Activated naive CD8-positive, alpha-beta T cell treated with anti-CD3 and anti-CD28 coated beads for 36 hours (primary cell): ENCODE data around the gene FKBP6. TPM values are rescaled to one million over a fixed set of nuclear protein-coding genes. Genes with fewer than 3 reads are reported as not detected.
"Not testable (repeated sequence)": the region's sequence is repeated elsewhere in the genome, so short reads cannot be mapped to it uniquely, and the experiment has no call there.

Experiments used
- DNase-seq: peaks from one replicate; pipeline ENCODE4 v3.0.0; 2021
- H3K27ac Mint-ChIP-seq: one replicate; pipeline ENCODE4 v1.8.0; 2022; ENCODE audit warnings: mild to moderate bottlenecking, moderate library complexity, mixed read lengths
- H3K27me3 Mint-ChIP-seq: one replicate; pipeline ENCODE4 v1.8.0; 2022; ENCODE audit warnings: mild to moderate bottlenecking, mixed read lengths
- H3K36me3 Mint-ChIP-seq: one replicate; pipeline ENCODE4 v1.8.0; 2021; ENCODE audit warnings: mild to moderate bottlenecking, mixed read lengths
- H3K4me1 Mint-ChIP-seq: one replicate; pipeline ENCODE4 v1.8.0; 2021; ENCODE audit warnings: mixed read lengths
- H3K4me3 Mint-ChIP-seq: one replicate; pipeline ENCODE4 v1.8.0; 2022; ENCODE audit warnings: mild to moderate bottlenecking, moderate library complexity, mixed read lengths
- H3K9me3 Mint-ChIP-seq: one replicate; pipeline ENCODE4 v1.8.0; 2022; ENCODE audit warnings: mixed read lengths
- total RNA-seq, 2 experiments: library from RNA; stranded (reverse); gene quantifications; one replicate each; pipeline ENCODE4 v1.2.3, GENCODE V29; 2021

The FKBP6 gene, protein sequence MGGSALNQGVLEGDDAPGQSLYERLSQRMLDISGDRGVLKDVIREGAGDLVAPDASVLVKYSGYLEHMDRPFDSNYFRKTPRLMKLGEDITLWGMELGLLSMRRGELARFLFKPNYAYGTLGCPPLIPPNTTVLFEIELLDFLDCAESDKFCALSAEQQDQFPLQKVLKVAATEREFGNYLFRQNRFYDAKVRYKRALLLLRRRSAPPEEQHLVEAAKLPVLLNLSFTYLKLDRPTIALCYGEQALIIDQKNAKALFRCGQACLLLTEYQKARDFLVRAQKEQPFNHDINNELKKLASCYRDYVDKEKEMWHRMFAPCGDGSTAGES
- total RNA-seq, result not detected

GRCh38 chr7:73327922-73328321, at the start of gene FKBP6, which contains the start of gene TRIM50:
Gene FKBP6, plus strand, starts transcription at chr7:73328161. Its CDS starts 268 bp downstream, at chr7:73328429.
Gene TRIM50, minus strand, starts transcription at chr7:73328082. Its CDS starts 3,295 bp downstream, at chr7:73324787.
- H3K9me3 Mint-ChIP-seq, DNase-seq, H3K4me1 Mint-ChIP-seq, H3K36me3 Mint-ChIP-seq, H3K27ac Mint-ChIP-seq, H3K27me3 Mint-ChIP-seq, H3K4me3 Mint-ChIP-seq: not testable (repeated sequence)

- not testable (repeated sequence) for H3K4me1 Mint-ChIP-seq, H3K36me3 Mint-ChIP-seq, H3K4me3 Mint-ChIP-seq, H3K27me3 Mint-ChIP-seq, H3K27ac Mint-ChIP-seq, H3K9me3 Mint-ChIP-seq, DNase-seq
Measured at GRCh38 chr7:73297235-73297634, 30.7 kb upstream of the FKBP6 start.

GRCh38 chr7:73297706-73298105, 30.3 kb upstream of the FKBP6 start:
- H3K4me1 Mint-ChIP-seq, H3K36me3 Mint-ChIP-seq, H3K27ac Mint-ChIP-seq, H3K27me3 Mint-ChIP-seq, H3K9me3 Mint-ChIP-seq, DNase-seq, H3K4me3 Mint-ChIP-seq: not testable (repeated sequence)

GRCh38 chr7:73299812-73300211, 28.1 kb upstream of the FKBP6 start:
- H3K9me3 Mint-ChIP-seq, H3K27me3 Mint-ChIP-seq, H3K36me3 Mint-ChIP-seq, H3K27ac Mint-ChIP-seq, H3K4me3 Mint-ChIP-seq, H3K4me1 Mint-ChIP-seq, DNase-seq: not testable (repeated sequence)

- not testable (repeated sequence) for H3K9me3 Mint-ChIP-seq, H3K36me3 Mint-ChIP-seq, H3K4me3 Mint-ChIP-seq, H3K4me1 Mint-ChIP-seq, H3K27me3 Mint-ChIP-seq, DNase-seq, H3K27ac Mint-ChIP-seq
Measured at GRCh38 chr7:73301108-73301507, 26.9 kb upstream of the FKBP6 start.

DNA sequence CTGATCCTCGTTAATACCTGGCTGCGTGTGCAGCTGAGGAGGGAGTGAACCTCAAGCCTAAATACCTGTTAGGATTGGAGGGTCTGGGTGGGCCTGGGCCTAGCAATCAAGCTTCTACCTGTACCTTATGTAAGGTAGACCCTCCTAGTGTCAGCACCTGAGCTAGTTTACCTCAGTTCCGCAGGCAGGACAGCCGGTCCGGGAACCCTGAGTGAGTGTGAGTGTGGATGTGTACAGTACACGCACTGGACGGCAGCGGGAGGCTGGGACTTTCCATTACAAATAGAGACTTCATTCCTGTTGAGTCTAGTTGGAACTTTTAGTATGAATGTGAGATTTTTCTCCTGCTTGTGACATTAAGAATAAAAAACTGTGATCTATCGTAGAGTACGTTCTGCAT, 25.1 kb upstream of the FKBP6 start:
- H3K27ac Mint-ChIP-seq, H3K9me3 Mint-ChIP-seq, DNase-seq, H3K27me3 Mint-ChIP-seq, H3K4me3 Mint-ChIP-seq: not testable (repeated sequence)
- peaks cover 18% of the 10 kb centered on the region for H3K36me3 Mint-ChIP-seq
- H3K4me1 Mint-ChIP-seq, result peaks cover 11% of the 10 kb centered on the region

DNA sequence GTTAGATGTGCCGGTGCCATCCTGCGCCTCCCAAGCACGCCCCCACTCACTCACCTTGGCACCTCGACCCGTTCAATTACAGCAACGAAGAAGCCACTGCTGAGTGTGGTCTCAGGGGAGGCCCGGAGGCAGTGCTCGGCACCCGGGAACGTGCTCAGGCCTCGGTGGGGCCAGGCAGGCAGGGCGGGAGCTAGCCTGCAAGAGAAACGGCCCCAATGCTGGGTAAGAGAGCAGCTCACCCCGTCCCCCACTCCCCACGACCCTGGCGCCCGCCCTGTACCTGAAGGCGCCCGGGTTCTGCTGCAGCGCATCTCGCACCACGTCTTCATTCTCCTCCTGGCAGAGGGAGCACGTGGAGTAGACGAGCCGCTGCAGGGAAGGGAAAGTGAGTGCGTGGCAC, 24.4 kb upstream of the FKBP6 start:
- H3K9me3 Mint-ChIP-seq, result no peaks in the 10 kb centered on the region
- no peak for DNase-seq
- H3K27me3 Mint-ChIP-seq, result no peaks in the 10 kb centered on the region
- H3K4me1 Mint-ChIP-seq, result peaks cover 12% of the 10 kb centered on the region
- H3K27ac Mint-ChIP-seq, result no peak overlapping the region
- H3K36me3 Mint-ChIP-seq, result peaks cover 24% of the 10 kb centered on the region
- no peak overlapping the region for H3K4me3 Mint-ChIP-seq

DNA sequence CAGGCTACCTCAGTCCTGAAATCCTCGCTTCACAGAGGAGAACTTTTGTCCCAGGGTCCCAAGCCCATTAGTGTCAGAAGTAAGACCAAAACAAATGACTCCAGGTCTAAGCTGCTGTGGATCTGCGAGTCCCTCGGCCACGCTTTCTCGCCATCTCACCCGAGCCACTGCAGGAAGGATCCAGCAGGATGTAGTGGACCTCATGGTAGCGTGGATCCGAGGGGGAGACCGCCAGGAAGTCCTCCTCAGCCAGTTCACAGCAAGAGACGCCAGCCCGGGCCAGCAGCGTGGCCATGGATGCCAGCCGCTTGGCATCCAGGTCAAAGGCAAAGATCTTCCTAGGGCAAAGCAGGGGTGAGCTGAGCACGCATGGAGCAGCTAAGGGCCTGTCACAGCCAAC, 23.9 kb upstream of the FKBP6 start:
- DNase-seq, result no peak
- Mint-ChIP-seq H3K9me3 (peaks cover 1% of the 10 kb centered on the region), H3K27me3 (no peaks in the 10 kb centered on the region), H3K4me3 (no peak overlapping the region), H3K36me3 (peaks cover 25% of the 10 kb centered on the region), H3K27ac (no peak overlapping the region), H3K4me1 (peaks cover 13% of the 10 kb centered on the region)

DNA sequence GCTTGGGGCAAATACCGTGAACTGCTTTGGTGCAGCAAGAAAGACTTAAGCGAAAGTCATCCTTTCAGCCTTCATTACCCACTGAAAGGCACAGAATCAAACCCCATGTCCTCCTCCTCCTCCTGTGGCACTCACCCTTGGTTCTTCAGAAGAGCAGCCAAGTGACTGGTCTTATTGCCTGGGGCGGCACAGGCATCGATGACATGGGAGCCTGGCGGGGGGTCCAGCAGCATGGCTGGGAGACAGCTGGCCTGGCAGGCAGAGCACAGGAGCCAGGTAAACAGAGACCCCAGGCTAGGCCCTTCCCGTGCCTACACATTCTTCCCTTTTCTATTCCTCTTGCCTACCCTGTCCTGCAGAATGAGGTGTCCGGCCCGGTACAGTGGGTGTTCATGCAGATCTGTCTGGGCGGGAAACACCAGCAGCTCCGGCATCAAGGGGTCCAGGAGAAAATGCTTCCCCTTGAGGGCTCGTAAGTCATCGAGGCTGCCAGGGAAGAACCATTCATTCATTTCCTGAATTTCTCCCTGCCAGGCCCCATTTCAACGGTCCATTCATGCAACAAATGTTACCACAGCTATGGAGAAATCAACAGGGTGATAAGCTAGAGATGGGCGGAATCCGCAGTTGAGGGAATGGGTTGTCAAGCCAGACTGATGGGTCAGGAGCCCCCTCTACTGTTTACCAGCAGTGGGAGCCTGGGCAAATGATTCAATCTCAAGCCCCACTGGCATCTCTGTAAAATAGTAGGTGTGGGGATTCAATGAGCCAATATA, 23.2 kb upstream of the FKBP6 start:
- peaks cover 26% of the 10 kb centered on the region for H3K36me3 Mint-ChIP-seq
- DNase-seq, H3K4me3 Mint-ChIP-seq, H3K27me3 Mint-ChIP-seq, H3K9me3 Mint-ChIP-seq, H3K27ac Mint-ChIP-seq: not testable (repeated sequence)
- peaks cover 17% of the 10 kb centered on the region for H3K4me1 Mint-ChIP-seq

DNA sequence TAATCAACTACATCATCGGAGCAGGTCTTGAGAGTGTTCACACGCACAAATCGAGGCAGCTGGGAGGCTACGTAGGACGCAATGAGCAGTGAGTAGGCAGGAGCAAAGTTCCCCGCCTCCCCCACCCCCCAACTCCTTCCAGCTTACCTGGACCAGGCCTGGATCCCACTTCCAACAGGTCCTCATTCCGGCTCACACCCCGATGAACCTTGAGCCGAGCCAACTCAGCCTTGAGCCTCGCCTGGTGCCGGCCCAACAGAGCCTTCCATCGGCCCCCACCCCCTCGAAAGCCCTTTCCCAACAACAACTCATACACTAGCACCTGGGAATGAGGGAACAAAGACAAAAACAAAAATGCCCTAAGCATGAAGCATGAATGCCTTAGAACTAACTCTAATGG, 20.5 kb upstream of the FKBP6 start:
- H3K4me1 Mint-ChIP-seq, result peaks cover 17% of the 10 kb centered on the region
- peak overlapping the region; percentile 99 for H3K4me3 Mint-ChIP-seq
- peaks cover 26% of the 10 kb centered on the region for H3K36me3 Mint-ChIP-seq
- peaks cover 1% of the 10 kb centered on the region for H3K9me3 Mint-ChIP-seq
- no peak for DNase-seq
- H3K27me3 Mint-ChIP-seq, result no peaks in the 10 kb centered on the region
- H3K27ac Mint-ChIP-seq, result peak overlapping the region; percentile 86

DNA sequence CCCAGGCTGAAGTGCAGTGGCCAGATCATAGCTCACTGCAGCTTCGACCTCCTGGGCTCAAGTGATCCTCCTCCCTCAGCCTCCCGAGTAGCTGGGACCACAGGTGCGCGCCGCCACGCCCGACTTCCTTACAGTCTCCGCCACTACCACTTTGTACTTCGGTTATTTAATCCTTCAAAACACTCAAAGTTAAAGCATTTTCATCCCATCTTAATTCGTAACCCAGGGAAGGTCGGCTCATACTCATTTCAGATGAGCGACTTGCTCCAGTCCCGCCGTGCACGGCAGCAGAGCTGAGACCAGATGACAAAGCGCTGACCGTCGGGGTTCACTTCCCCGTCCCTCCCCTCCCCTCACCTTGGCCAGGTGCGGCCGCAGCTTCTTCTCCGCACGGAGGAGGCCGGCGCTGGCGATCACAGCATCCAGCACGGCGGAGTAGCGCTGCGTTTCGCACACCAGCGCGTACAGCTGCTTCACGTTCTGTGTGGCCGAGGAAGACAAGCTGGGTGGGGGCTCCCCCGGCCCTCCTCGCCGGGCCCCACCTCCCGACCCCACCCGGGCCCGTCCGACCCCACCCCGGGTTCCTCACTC, 19.8 kb upstream of the FKBP6 start:
- Mint-ChIP-seq H3K36me3 (peaks cover 26% of the 10 kb centered on the region), H3K27ac (peak overlapping the region; percentile 97), H3K4me1 (peaks cover 17% of the 10 kb centered on the region), H3K9me3 (peaks cover 1% of the 10 kb centered on the region), H3K27me3 (no peaks in the 10 kb centered on the region), H3K4me3 (peak overlapping the region; percentile 99)
- no peak for DNase-seq

- no peaks in the 10 kb centered on the region for H3K27me3 Mint-ChIP-seq
Measured at GRCh38 chr7:73308665-73309214, 19.2 kb upstream of the FKBP6 start, which contains the start of gene NSUN5. Gene NSUN5, minus strand, starts transcription at chr7:73308826. Its CDS starts 36 bp downstream, at chr7:73308790.

GRCh38 chr7:73311421-73311820, 16.5 kb upstream of the FKBP6 start:
- H3K4me3 Mint-ChIP-seq, DNase-seq, H3K27ac Mint-ChIP-seq, H3K27me3 Mint-ChIP-seq, H3K9me3 Mint-ChIP-seq: not testable (repeated sequence)
- H3K4me1 Mint-ChIP-seq, result peaks cover 17% of the 10 kb centered on the region
- H3K36me3 Mint-ChIP-seq, result peaks cover 20% of the 10 kb centered on the region

More at GRCh38 chr7:73308665-73309214, 19.2 kb upstream of the FKBP6 start, which contains the start of gene NSUN5:
- Mint-ChIP-seq H3K4me1 (peaks cover 17% of the 10 kb centered on the region), H3K9me3 (peaks cover 1% of the 10 kb centered on the region), H3K27ac (peak within 1 kb of the TSS; percentile 97), H3K36me3 (peaks cover 26% of the 10 kb centered on the region), H3K4me3 (peak within 1 kb of the TSS; percentile 99)
- DNase-seq, result peak; percentile 94

DNA sequence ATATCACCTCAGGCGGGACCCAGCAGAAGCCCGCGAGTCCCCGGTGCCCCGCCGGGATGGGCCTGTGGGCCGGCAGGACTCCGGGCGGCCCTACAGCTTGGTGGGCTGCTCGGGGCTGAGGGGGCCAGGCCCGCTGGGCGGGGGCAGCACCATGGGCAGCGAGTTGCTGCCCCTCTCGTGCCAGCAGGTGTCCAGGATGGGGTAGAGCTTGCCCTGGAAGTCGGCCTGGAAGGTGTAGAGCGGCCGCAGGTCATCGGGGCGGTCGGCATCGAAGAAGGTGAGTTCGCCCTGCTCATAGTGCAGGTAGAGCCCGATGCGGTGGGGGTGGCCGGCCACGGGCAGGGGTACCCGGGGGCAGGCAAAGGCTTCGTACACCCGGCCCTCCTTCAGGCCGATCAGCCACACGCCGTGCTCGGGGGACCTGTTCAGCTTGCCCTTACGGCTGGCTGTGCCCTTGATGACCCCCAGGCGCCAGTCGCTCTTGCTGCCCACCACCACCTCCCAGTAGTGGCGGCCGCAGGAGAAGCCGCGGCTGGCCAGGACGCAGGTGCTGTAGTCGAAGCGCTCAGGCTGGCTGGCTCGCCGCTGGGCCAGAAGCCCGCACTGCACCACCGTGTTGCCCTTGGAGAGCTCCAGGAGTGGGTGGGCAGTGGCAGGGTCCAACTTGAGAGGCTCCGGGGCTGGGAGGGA, 15.0 kb upstream of the FKBP6 start:
- Mint-ChIP-seq H3K4me3 (no peak overlapping the region), H3K27me3 (no peaks in the 10 kb centered on the region), H3K27ac (no peak overlapping the region), H3K36me3 (peaks cover 7% of the 10 kb centered on the region), H3K4me1 (peaks cover 5% of the 10 kb centered on the region), H3K9me3 (peaks cover 1% of the 10 kb centered on the region)
- DNase-seq, result no peak
